ENCODE data around the gene PHOX2A. TPM values are rescaled to one million over a fixed set of nuclear protein-coding genes. Genes with fewer than 3 reads are reported as not detected.
A peak's percentile ranks its signal among the peaks of the same experiment; 100 is the strongest.

Gene PHOX2A
- total and polyA plus RNA-seq, 4 experiments from 2014 or later = not detected

- DNase-seq = peak; percentile 14 to 59 (median 30)
- Mint-ChIP-seq H3K4me1 (peaks cover 8 to 31% (median 20%) of the 10 kb centered on the region in 4 donors), H3K27me3 (no peaks in the 10 kb centered on the region), H3K27ac (peak overlapping the region; percentile 91 to 99 (median 94)), H3K36me3 (peaks cover 10 to 37% of the 10 kb centered on the region in 2 donors), H3K9me3 (no peaks in the 10 kb centered on the region), H3K4me3 (peak overlapping the region; percentile 86 to 95 (median 91))
- CTCF ChIA-PET (ENCODE audit: partially characterized antibody) = interaction anchor here (1.0 to 6.0 kb wide), 4 partner anchors 11 to 207 kb away, joined by 3 to 40 read pairs (median 3); no protein-coding TSS in a partner anchor
- Histone ChIP-seq H3K4me3 (ENCODE audit: low read length in 2 of 2) (peak overlapping the region; percentile 36 to 83), H3K27me3 (ENCODE audit: insufficient read depth, low read length) (no peaks in the 10 kb centered on the region), H3K4me1 (ENCODE audit: insufficient read depth, low read length) (peaks cover 19% of the 10 kb centered on the region), H3K9me3 (ENCODE audit: control insufficient read depth in 1 of 2, low read length in 2 of 2) (no peaks in the 10 kb centered on the region), H3K36me3 (ENCODE audit: insufficient read depth, low read length) (peaks cover 17% of the 10 kb centered on the region), H3K27ac (ENCODE audit: low read depth, low read length) (peak overlapping the region; percentile 72)
- POLR2A ChIA-PET (ENCODE audit: partially characterized antibody) = interaction anchor here (0.6 to 5.0 kb wide), 9 partner anchors 11 to 917 kb away, joined by 3 to 50 read pairs (median 4); partner anchors contain the start of genes ANAPC15, FCHSD2, RNF121 and XNDC1N
- intact Hi-C loops (cut with micrococcal nuclease) = no loop called here
Measured at GRCh38 chr11:72225411-72225951, 18.5 kb downstream of the PHOX2A start.

- H3K27me3 ChIP-seq (ENCODE audit: insufficient read depth, low read length) = no peaks in the 10 kb centered on the region
- no peaks in the 10 kb centered on the region for H3K9me3 ChIP-seq (ENCODE audit: control insufficient read depth in 1 of 2, low read length in 2 of 2)
- H3K4me3 Mint-ChIP-seq = peak within 1 kb of the TSS; percentile 92 to 97 (median 96)
- H3K4me3 ChIP-seq (ENCODE audit: low read length in 2 of 2) = peak within 1 kb of the TSS; percentile 36 to 83
- H3K36me3 Mint-ChIP-seq = peaks cover 8 to 34% of the 10 kb centered on the region in 2 donors
- intact Hi-C loops (cut with micrococcal nuclease) = loop anchor here (5.0 kb wide), 1 partner anchor 437 kb away; no protein-coding TSS in a partner anchor
- peaks cover 0 to 1% of the 10 kb centered on the region in 2 donors for H3K27me3 Mint-ChIP-seq
- ChIA-PET CTCF (ENCODE audit: partially characterized antibody) (interaction anchor here (1.0 to 6.0 kb wide), 4 partner anchors 12 to 207 kb away, joined by 3 to 40 read pairs (median 3); no protein-coding TSS in a partner anchor), POLR2A (ENCODE audit: partially characterized antibody) (interaction anchor here (0.6 to 5.0 kb wide), 10 partner anchors 12 to 918 kb away, joined by 3 to 50 read pairs (median 4); partner anchors contain the start of genes ANAPC15, CLPB, FCHSD2 and RNF121)
- H3K27ac Mint-ChIP-seq = peak within 1 kb of the TSS; percentile 94 to 99 (median 96)
- H3K4me1 ChIP-seq (ENCODE audit: insufficient read depth, low read length) = peaks cover 19% of the 10 kb centered on the region
- peak within 1 kb of the TSS; percentile 72 for H3K27ac ChIP-seq (ENCODE audit: low read depth, low read length)
- DNase-seq = peak in 4 of 5 donors; percentile 27 to 38 (median 36)
- peaks cover 8 to 31% (median 20%) of the 10 kb centered on the region in 4 donors for H3K4me1 Mint-ChIP-seq
- no peaks in the 10 kb centered on the region for H3K9me3 Mint-ChIP-seq
- peaks cover 10% of the 10 kb centered on the region for H3K36me3 ChIP-seq (ENCODE audit: insufficient read depth, low read length)
Measured at GRCh38 chr11:72224564-72225410, 19.2 kb downstream of the PHOX2A start, which contains the start of gene INPPL1. TSS of gene INPPL1 (plus strand) at chr11:72224767. CDS start at chr11:72224985, 218 bp downstream.

GRCh38 chr11:72223615-72224563 lies 20.1 kb downstream of the PHOX2A start:
- Histone ChIP-seq H3K4me3 (ENCODE audit: low read length in 2 of 2) (peak overlapping the region; percentile 34 to 83), H3K9me3 (ENCODE audit: control insufficient read depth in 1 of 2, low read length in 2 of 2) (no peaks in the 10 kb centered on the region), H3K27me3 (ENCODE audit: insufficient read depth, low read length) (no peaks in the 10 kb centered on the region), H3K36me3 (ENCODE audit: insufficient read depth, low read length) (peaks cover 6% of the 10 kb centered on the region), H3K27ac (ENCODE audit: low read depth, low read length) (peak overlapping the region; percentile 72), H3K4me1 (ENCODE audit: insufficient read depth, low read length) (peaks cover 19% of the 10 kb centered on the region)
- no peaks in the 10 kb centered on the region for H3K9me3 Mint-ChIP-seq
- H3K4me1 Mint-ChIP-seq = peaks cover 8 to 31% (median 18%) of the 10 kb centered on the region in 4 donors
- peaks cover 0 to 26% of the 10 kb centered on the region in 2 donors for H3K36me3 Mint-ChIP-seq
- peak; percentile 36 to 70 (median 41) for DNase-seq
- ChIA-PET CTCF (ENCODE audit: partially characterized antibody) (interaction anchor here (0.9 to 6.0 kb wide), 13 partner anchors 13 to 296 kb away, joined by 3 to 40 read pairs (median 4); partner anchors contain the start of genes ANAPC15 and XNDC1N), POLR2A (ENCODE audit: partially characterized antibody) (interaction anchor here (0.8 to 5.0 kb wide), 16 partner anchors 13 to 776 kb away, joined by 3 to 50 read pairs (median 4); partner anchors contain the start of genes ANAPC15, CLPB, DHCR7 and RNF121)
- H3K4me3 Mint-ChIP-seq = peak overlapping the region; percentile 92 to 97 (median 96)
- peaks cover 0 to 1% of the 10 kb centered on the region in 2 donors for H3K27me3 Mint-ChIP-seq
- peak overlapping the region; percentile 94 to 96 (median 95) for H3K27ac Mint-ChIP-seq
- intact Hi-C loops (cut with micrococcal nuclease) = loop anchor here (1.0 to 5.0 kb wide), 8 partner anchors 14 to 437 kb away; partner anchors contain the start of genes ANAPC15, CLPB, LRRC51 and NUMA1

GRCh38 chr11:72222907-72223614 lies 20.9 kb downstream of the PHOX2A start:
- ChIA-PET POLR2A (ENCODE audit: partially characterized antibody) (interaction anchor here (0.7 to 5.0 kb wide), 15 partner anchors 14 to 1424 kb away, joined by 3 to 50 read pairs (median 4); partner anchors contain the start of genes ANAPC15, DHCR7, RNF121 and XNDC1N), CTCF (ENCODE audit: partially characterized antibody) (interaction anchor here (0.9 to 6.0 kb wide), 13 partner anchors 12 to 295 kb away, joined by 3 to 40 read pairs (median 4); partner anchors contain the start of genes ANAPC15 and XNDC1N)
- Mint-ChIP-seq H3K9me3 (no peaks in the 10 kb centered on the region), H3K4me1 (peaks cover 8 to 31% (median 19%) of the 10 kb centered on the region in 4 donors), H3K36me3 (peaks cover 0 to 19% of the 10 kb centered on the region in 2 donors), H3K4me3 (peak overlapping the region; percentile 89 to 96 (median 91)), H3K27ac (peak overlapping the region; percentile 89 to 96 (median 95)), H3K27me3 (peaks cover 0 to 7% of the 10 kb centered on the region in 2 donors)
- peak overlapping the region; percentile 48 to 83 for H3K4me3 ChIP-seq (ENCODE audit: low read length in 2 of 2)
- H3K9me3 ChIP-seq (ENCODE audit: control insufficient read depth in 1 of 2, low read length in 2 of 2) = no peaks in the 10 kb centered on the region
- H3K27ac ChIP-seq (ENCODE audit: low read depth, low read length) = peak overlapping the region; percentile 72
- no peaks in the 10 kb centered on the region for H3K36me3 ChIP-seq (ENCODE audit: insufficient read depth, low read length)
- peak; percentile 91 to 95 (median 92) for DNase-seq
- no peaks in the 10 kb centered on the region for H3K27me3 ChIP-seq (ENCODE audit: insufficient read depth, low read length)
- peaks cover 19% of the 10 kb centered on the region for H3K4me1 ChIP-seq (ENCODE audit: insufficient read depth, low read length)
- intact Hi-C loops (cut with micrococcal nuclease) = loop anchor here (1.0 to 5.0 kb wide), 8 partner anchors 15 to 436 kb away; partner anchors contain the start of genes ANAPC15, CLPB, LRRC51 and NUMA1

GRCh38 chr11:72222106-72222891 lies 21.7 kb downstream of the PHOX2A start:
- H3K27me3 ChIP-seq (ENCODE audit: insufficient read depth, low read length) = no peaks in the 10 kb centered on the region
- Mint-ChIP-seq H3K9me3 (no peaks in the 10 kb centered on the region), H3K27me3 (peaks cover 5 to 9% of the 10 kb centered on the region in 2 donors), H3K4me3 (peak overlapping the region; percentile 89 to 96 (median 91)), H3K36me3 (peaks cover 0 to 14% of the 10 kb centered on the region in 2 donors), H3K27ac (peak overlapping the region; percentile 89 to 96 (median 95)), H3K4me1 (peaks cover 8 to 31% (median 20%) of the 10 kb centered on the region in 4 donors)
- peaks cover 19% of the 10 kb centered on the region for H3K4me1 ChIP-seq (ENCODE audit: insufficient read depth, low read length)
- ChIA-PET POLR2A (ENCODE audit: partially characterized antibody) (interaction anchor here (0.7 to 5.0 kb wide), 10 partner anchors 13 to 1425 kb away, joined by 3 to 50 read pairs (median 4); partner anchors contain the start of genes ANAPC15, DHCR7, RNF121 and XNDC1N), CTCF (ENCODE audit: partially characterized antibody) (interaction anchor here (0.8 to 6.0 kb wide), 9 partner anchors 11 to 197 kb away, joined by 3 to 40 read pairs (median 4); partner anchors contain the start of gene ANAPC15)
- intact Hi-C loops (cut with micrococcal nuclease) = loop anchor here (2.0 to 5.0 kb wide), 2 partner anchors 293 to 435 kb away; partner anchors contain the start of genes RNF121 and XNDC1N
- no peaks in the 10 kb centered on the region for H3K9me3 ChIP-seq (ENCODE audit: control insufficient read depth in 1 of 2, low read length in 2 of 2)
- peak overlapping the region; percentile 48 to 83 for H3K4me3 ChIP-seq (ENCODE audit: low read length in 2 of 2)
- DNase-seq = peak in 1 of 5 donors; percentile 34
- H3K36me3 ChIP-seq (ENCODE audit: insufficient read depth, low read length) = no peaks in the 10 kb centered on the region
- H3K27ac ChIP-seq (ENCODE audit: low read depth, low read length) = peak overlapping the region; percentile 72

Measured in CD4-positive, alpha-beta memory T cell (primary cell).